Common myeloid progenitor, CD34-positive (primary cell): Measurements from ENCODE around the gene APMAP. TPM values are rescaled to one million over a fixed set of nuclear protein-coding genes. Genes with fewer than 3 reads are reported as not detected.

Source experiments
- CTCF ChIA-PET: fragments of 350-600 bp; sonication (Branson Sonifier 250); formaldehyde crosslinking; loops from one replicate; lab custom pipeline; 2021; ENCODE audit warnings: antibody characterized with exemption; lab: Charles Lee
- POLR2A ChIA-PET: fragments of 350-600 bp; sonication (Branson Sonifier 250); formaldehyde crosslinking; loops from one replicate; lab custom pipeline; 2021; ENCODE audit warnings: antibody characterized with exemption; lab: Charles Lee
- DNase-seq, 3 donors: peaks; one replicate each; pipeline versions ENCODE4 v3.0.0 to v3.0.0-alpha.2; 2013
- H3K27ac ChIP-seq, 2 experiments: 1 replicate in 1 of 2; 2 replicates in 1 of 2; pipeline ENCODE4 v1.7.0; 2013; ENCODE audit warnings: inconsistent platforms in 2 of 2, low read length in 2 of 2, mild to moderate bottlenecking in 2 of 2, low read depth in 1 of 2, moderate library complexity in 1 of 2; ENCODE audit not compliant: severe bottlenecking in 2 of 2, insufficient read depth in 1 of 2, poor library complexity in 1 of 2
- H3K27me3 ChIP-seq, 5 experiments: replicated peaks in 2 of 5; 1 replicate in 3 of 5; 2 replicates in 2 of 5; pipeline versions ENCODE4 v1.6.1 to v1.7.0; 2013; ENCODE audit warnings: low read length in 4 of 5, mild to moderate bottlenecking in 2 of 5, moderate library complexity in 2 of 5, inconsistent platforms in 1 of 5; ENCODE audit not compliant: insufficient read depth in 5 of 5, control insufficient read depth in 4 of 5
- H3K36me3 ChIP-seq, 4 experiments: 1 replicate in 2 of 4; 2 replicates in 2 of 4; pipeline versions ENCODE4 v1.6.1 to v1.7.0; 2013; ENCODE audit warnings: low read length in 3 of 4, control low read depth in 1 of 4, mild to moderate bottlenecking in 1 of 4; ENCODE audit not compliant: control insufficient read depth in 4 of 4, insufficient read depth in 4 of 4
- H3K4me1 ChIP-seq, 4 experiments: 1 replicate in 3 of 4; 2 replicates in 1 of 4; pipeline versions ENCODE4 v1.6.1 to v1.7.1; 2013; ENCODE audit warnings: low read length in 3 of 4, mild to moderate bottlenecking in 3 of 4, control low read depth in 1 of 4, inconsistent platforms in 1 of 4, moderate library complexity in 1 of 4; ENCODE audit not compliant: control insufficient read depth in 4 of 4, insufficient read depth in 4 of 4; ENCODE audit errors: control extremely low read depth in 1 of 4
- H3K4me3 ChIP-seq, 7 experiments: 1 replicate in 4 of 7; 2 replicates in 3 of 7; pipeline versions ENCODE4 v1.5.1 to v1.7.0; 2013; ENCODE audit warnings: mild to moderate bottlenecking in 7 of 7, low read length in 6 of 7, moderate library complexity in 6 of 7, inconsistent platforms in 2 of 7, low read depth in 2 of 7, control low read depth in 1 of 7; ENCODE audit not compliant: insufficient read depth in 4 of 7, control insufficient read depth in 1 of 7; ENCODE audit errors: extremely low read depth in 1 of 7
- H3K9me3 ChIP-seq, 5 experiments: 1 replicate in 4 of 5; 2 replicates in 1 of 5; pipeline versions ENCODE4 v1.6.1 to v1.7.1; 2013; ENCODE audit warnings: low read length in 4 of 5, mild to moderate bottlenecking in 2 of 5, inconsistent platforms in 1 of 5, low read depth in 1 of 5, moderate library complexity in 1 of 5; ENCODE audit not compliant: control insufficient read depth in 4 of 5, insufficient read depth in 2 of 5; ENCODE audit errors: control extremely low read depth in 1 of 5
- whole genome bisulfite sequencing: methylation state at CpG from one replicate; pipeline ENCODE4 v1.1.5; 2013; ENCODE audit not compliant: insufficient coverage; 5-methylcytosine and 5-hydroxymethylcytosine counted together
- polyA plus RNA-seq: library from polyadenylated mRNA; unstranded; fragments of 120-200 nt; gene quantifications from one replicate; pipeline ENCODE4 v1.2.1, GENCODE V29; 2013

The APMAP gene, protein sequence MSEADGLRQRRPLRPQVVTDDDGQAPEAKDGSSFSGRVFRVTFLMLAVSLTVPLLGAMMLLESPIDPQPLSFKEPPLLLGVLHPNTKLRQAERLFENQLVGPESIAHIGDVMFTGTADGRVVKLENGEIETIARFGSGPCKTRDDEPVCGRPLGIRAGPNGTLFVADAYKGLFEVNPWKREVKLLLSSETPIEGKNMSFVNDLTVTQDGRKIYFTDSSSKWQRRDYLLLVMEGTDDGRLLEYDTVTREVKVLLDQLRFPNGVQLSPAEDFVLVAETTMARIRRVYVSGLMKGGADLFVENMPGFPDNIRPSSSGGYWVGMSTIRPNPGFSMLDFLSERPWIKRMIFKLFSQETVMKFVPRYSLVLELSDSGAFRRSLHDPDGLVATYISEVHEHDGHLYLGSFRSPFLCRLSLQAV
- 49.0 TPM for polyA plus RNA-seq

DNA sequence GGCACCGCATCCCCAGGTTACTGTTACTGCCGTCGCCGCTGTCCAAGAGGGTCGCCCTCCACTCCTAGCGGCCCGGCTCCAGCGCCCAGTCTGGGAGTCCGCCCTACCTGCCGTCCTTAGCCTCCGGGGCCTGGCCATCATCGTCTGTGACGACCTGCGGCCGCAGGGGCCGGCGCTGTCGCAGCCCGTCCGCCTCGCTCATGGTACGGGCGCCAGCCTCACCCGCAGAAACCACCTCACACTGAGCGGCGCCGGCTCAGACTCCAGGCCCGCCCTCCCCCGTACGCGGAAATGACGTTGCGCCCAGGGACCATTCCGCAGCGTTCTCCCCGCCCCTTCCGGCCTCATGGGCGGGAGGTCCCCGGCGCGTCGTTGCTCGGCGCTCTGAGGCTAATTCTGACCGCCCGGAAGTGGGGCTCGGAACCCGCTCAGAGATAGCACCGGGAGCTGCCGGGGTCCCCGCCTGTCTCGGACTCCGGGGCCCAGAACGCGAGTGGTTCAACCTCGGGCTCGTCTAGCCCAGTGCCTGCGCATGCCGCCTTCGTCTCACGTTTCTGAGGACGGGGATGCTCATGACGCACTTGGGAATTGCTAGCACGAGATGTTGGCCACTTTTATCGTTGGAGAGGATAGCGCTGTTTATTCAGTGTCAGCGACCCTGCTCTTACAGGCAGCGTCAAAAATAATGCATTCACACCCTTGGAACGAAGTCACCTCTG, at the start of gene APMAP:
Gene APMAP (minus strand): TSS at position 265 of the 719 bp plus-strand sequence. CDS start 63 bp downstream, at position 202.
- WGBS = under 1% methylated on average over 67 of the region's 69 CpGs
- H3K4me3 ChIP-seq = peak within 1 kb of the TSS; percentile 48 to 93 (median 87)
- peak within 1 kb of the TSS; percentile 51 to 86 for H3K27ac ChIP-seq
- H3K9me3 ChIP-seq = no peaks in the 10 kb centered on the region
- POLR2A ChIA-PET = interaction anchor here (1.4 kb wide), 1 partner anchor 10 kb away, joined by 3 read pairs; no protein-coding TSS in a partner anchor
- H3K4me1 ChIP-seq = peaks cover 2 to 46% (median 35%) of the 10 kb centered on the region in 4 experiments
- CTCF ChIA-PET = interaction anchor here (3.2 to 8.2 kb wide), 4 partner anchors 13 to 85 kb away, joined by 11 to 160 read pairs (median 28); partner anchors contain the start of gene ACSS1
- no peaks in the 10 kb centered on the region for H3K27me3 ChIP-seq
- H3K36me3 ChIP-seq = peaks cover 0 to 17% (median 0%) of the 10 kb centered on the region in 4 experiments
- DNase-seq = peak; percentile 93 to 96 (median 95)

DNA sequence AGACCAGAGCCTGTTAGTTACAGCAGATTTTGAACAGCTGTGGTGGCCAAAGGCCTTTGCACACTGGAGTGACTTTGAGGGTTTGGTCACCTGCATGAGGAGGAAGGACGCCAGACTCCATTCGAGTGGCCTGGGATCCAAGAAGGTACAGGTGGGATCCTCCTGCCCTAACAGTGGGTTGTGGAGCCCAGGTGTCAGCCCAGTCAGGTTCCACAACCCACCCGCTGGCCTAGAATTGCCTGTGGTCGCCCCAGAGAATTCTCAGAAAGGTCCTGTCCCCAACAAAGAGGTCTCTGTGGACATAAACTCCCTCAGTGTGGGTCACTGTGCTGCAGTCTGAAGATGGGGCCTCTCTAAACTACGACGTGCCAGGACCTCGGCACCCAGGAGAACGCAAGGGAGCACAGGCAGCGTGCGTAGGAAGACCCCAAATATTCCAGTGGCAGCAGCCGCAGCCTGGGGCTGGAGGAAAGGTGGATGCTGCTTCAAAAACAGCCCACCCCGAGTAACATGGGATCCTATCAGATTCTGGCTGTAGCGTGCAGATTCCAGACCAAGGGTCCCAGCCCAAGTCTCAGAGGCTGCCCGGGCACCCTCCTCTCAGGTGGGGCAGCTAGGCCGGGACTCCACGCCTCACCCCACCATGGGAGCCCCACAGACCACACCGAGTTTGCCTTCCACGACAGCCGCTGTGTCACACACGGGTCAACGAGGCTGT, 49.4 kb upstream of the APMAP start:
- whole genome bisulfite sequencing = 89% methylated on average over 18 of the region's 21 CpGs
- CTCF ChIA-PET = no interaction called here
- H3K4me3 ChIP-seq = peak overlapping the region in 1 of 7 experiments; percentile 52
- H3K36me3 ChIP-seq = peaks cover 2 to 24% (median 13%) of the 10 kb centered on the region in 4 experiments
- H3K4me1 ChIP-seq = peaks cover 13 to 70% (median 62%) of the 10 kb centered on the region in 4 experiments
- POLR2A ChIA-PET = no interaction called here
- peak overlapping the region; percentile 8 to 63 for H3K27ac ChIP-seq
- H3K9me3 ChIP-seq = no peaks in the 10 kb centered on the region
- no peaks in the 10 kb centered on the region for H3K27me3 ChIP-seq
- DNase-seq = no peak

GRCh38 chr20:25040438-25040831, 47.9 kb upstream of the APMAP start:
- Histone ChIP-seq H3K4me1 (peaks cover 22 to 83% (median 76%) of the 10 kb centered on the region in 4 experiments), H3K27me3 (no peaks in the 10 kb centered on the region), H3K9me3 (no peaks in the 10 kb centered on the region), H3K27ac (no peak overlapping the region), H3K4me3 (no peak overlapping the region), H3K36me3 (peaks cover 0 to 13% (median 2%) of the 10 kb centered on the region in 4 experiments)
- ChIA-PET CTCF (no interaction called here), POLR2A (no interaction called here)
- WGBS = 79% methylated on average over 6 of the region's 6 CpGs
- DNase-seq = peak in 1 of 3 donors; percentile 54

DNA sequence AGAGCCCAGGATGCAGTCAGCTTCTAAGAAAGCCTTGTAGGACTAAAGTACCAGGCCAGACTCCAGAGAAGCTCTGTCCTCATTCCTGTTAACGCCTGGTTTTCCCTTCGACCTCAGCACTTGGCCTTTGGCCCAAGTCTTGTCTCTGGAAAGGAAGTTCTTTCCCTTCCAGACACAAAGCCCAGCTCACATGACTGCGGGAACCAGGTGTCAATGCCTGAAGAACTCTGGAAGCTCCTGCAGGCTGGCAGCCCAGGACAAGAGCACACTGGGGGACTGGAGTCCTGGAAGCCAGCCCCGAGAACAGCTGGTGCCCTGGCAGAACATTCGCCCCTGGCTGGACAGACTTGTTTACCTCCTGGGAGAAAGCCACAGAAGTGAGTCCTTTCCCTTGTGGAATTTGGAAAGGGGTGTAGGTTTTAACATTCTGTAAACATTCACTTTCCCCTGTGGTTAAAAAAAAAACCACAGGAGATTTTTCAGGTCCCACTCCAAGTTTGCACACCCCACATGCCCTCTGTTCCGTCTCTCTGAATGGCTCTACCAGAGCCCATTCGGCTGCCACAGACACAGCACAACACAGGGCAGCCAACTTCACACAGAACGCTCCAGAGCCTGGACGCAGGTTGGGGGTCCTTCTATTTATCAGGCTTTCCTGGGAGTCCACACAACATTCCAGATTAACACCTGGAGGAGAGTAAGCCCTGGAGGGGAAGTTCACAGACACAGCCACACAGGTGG, 47.3 kb upstream of the APMAP start:
- 40% methylated on average over 5 of the region's 9 CpGs for WGBS
- H3K27me3 ChIP-seq = no peaks in the 10 kb centered on the region
- no peak for DNase-seq
- peaks cover 0 to 8% (median 0%) of the 10 kb centered on the region in 4 experiments for H3K36me3 ChIP-seq
- H3K27ac ChIP-seq = peak overlapping the region in 1 of 2 experiments; percentile 20
- no peak overlapping the region for H3K4me3 ChIP-seq
- H3K4me1 ChIP-seq = peaks cover 22 to 84% (median 81%) of the 10 kb centered on the region in 4 experiments
- CTCF ChIA-PET = interaction anchor here (1.2 kb wide), 1 partner anchor 26 kb away, joined by 3 read pairs; no protein-coding TSS in a partner anchor
- POLR2A ChIA-PET = no interaction called here
- H3K9me3 ChIP-seq = no peaks in the 10 kb centered on the region

DNA sequence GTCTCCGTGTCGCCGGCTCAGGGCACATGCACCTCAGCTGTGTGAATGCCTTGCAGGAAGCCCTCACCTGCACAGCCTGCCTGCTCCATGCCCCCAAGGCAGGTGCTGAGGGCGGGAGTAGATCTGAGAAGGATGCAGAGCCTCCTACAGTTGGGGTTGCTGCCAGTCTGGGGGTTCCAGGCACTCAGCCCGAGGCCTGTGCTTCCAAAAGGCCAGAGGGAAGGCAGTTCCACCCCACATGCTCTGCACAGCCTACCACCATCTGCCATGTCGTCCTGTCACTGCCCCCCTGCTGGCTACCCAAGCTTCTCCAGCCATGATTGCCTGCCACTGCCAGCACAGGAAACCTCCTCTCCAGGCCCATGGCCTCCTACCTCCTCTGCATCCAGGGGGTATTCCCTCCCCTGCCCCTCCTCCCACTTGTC, 46.1 kb upstream of the APMAP start:
- Histone ChIP-seq H3K27me3 (no peaks in the 10 kb centered on the region), H3K4me3 (no peak overlapping the region), H3K9me3 (no peaks in the 10 kb centered on the region), H3K4me1 (peaks cover 22 to 85% (median 78%) of the 10 kb centered on the region in 4 experiments), H3K36me3 (peaks cover 0 to 8% (median 0%) of the 10 kb centered on the region in 4 experiments), H3K27ac (peak overlapping the region in 1 of 2 experiments; percentile 47)
- DNase-seq = no peak
- ChIA-PET POLR2A (no interaction called here), CTCF (interaction anchor here (0.8 to 1.8 kb wide), 8 partner anchors 8 to 40 kb away, joined by 3 to 6 read pairs (median 3); partner anchors contain the start of gene ACSS1)
- 86% methylated on average over 4 of the region's 6 CpGs for WGBS

- H3K9me3 ChIP-seq = no peaks in the 10 kb centered on the region
- WGBS = 88% methylated on average over 3 of the region's 3 CpGs
- peak overlapping the region in 1 of 2 experiments; percentile 59 for H3K27ac ChIP-seq
- H3K36me3 ChIP-seq = peaks cover 0 to 8% (median 0%) of the 10 kb centered on the region in 4 experiments
- CTCF ChIA-PET = interaction anchor here (0.8 to 1.8 kb wide), 8 partner anchors 13 to 108 kb away, joined by 3 to 6 read pairs (median 3); partner anchors contain the start of gene ACSS1
- peaks cover 22 to 85% (median 77%) of the 10 kb centered on the region in 4 experiments for H3K4me1 ChIP-seq
- POLR2A ChIA-PET = no interaction called here
- H3K27me3 ChIP-seq = no peaks in the 10 kb centered on the region
- no peak for DNase-seq
- H3K4me3 ChIP-seq = no peak overlapping the region
These were observed 45.5 kb upstream of the APMAP start for GRCh38 chr20:25038103-25038410.
